GM12872 (cell line): Measurements from ENCODE around the gene DNAH6.

ENCODE experiments used
- CTCF ChIP-seq: IDR thresholded peaks from 3 replicates; pipeline ENCODE4 v1.5.1; 2011; ENCODE audit warnings: low read depth, mild to moderate bottlenecking, low read length, moderate library complexity; ENCODE audit not compliant: insufficient read depth

DNAH6 gene

GRCh38 chr2:84836215-84836614 is 319.9 kb downstream of the DNAH6 start:
- no peak for TF ChIP-seq CTCF

DNA sequence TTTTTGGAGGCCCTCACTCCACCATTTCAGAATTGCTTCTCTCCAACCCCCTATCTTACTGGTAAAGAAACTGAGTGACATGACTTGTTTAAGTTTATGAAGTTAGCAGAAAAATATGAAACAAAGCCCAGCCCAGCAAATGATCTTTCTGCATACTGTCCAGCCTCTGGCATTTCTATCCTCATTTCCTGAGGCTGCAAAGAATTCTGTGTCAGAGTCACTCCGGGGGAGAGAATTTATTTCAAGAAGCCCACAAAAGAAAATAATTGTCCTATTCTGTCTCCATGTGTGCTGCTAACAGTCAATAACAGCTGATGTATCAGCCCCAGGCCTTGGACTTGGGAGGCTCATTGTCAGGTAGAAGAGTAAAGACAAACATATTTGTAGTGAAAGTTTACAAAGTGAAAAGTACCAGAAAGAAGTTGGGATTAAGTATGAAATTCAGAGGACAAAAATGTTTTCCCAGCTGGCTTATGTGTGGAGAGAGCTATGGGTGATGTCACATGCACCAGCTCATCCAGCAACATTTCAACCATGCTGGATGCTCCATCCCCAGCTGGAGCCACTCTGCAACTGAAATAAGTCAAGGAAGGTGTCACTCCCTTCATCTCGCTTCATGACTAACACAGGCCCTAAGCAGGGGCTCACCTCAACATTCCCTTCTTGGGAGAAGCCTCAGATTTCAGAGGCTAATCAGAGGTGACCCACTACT is 322.3 kb downstream of the DNAH6 start:
- TF ChIP-seq CTCF, result no peak

DNA sequence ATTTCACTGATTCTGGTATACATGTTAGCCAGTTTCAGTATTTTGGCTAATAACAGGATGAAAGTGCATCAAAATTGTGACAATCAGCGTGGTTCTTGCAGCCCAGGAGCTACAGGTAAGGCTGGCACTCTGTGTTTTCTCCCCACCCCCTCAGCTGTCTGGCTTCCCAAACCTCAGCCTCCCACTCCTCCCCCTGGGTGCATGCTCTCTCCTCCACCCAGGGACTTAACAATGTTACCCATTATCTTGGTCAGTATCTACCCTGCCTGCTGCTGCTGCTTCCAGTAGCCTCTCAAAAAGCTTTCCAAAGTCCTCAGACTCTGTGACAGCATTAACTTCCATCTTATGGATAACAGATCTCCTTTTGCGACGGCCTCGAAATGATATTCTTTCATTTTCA is 323.6 kb downstream of the DNAH6 start:
- TF ChIP-seq CTCF, result no peak

DNA sequence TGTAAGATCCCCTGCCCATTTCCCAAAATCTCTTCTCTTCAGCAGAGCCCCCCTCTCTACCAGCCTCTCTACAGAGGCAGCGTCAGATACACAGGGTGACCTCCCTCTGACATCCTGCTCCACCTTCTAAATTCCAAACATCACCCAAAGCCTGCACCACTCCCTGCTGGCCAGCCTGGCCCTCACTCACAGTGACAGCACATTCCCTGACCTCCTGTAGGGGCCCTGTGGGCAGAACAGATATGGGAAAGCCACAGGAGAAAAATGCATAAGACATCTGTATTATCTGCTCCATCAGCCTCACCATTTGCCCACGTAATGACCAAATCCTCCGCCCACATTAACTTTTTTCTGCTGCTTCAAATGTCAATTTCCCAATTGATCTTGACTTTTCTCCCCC is 324.0 kb downstream of the DNAH6 start:
- no peak for TF ChIP-seq CTCF

DNA sequence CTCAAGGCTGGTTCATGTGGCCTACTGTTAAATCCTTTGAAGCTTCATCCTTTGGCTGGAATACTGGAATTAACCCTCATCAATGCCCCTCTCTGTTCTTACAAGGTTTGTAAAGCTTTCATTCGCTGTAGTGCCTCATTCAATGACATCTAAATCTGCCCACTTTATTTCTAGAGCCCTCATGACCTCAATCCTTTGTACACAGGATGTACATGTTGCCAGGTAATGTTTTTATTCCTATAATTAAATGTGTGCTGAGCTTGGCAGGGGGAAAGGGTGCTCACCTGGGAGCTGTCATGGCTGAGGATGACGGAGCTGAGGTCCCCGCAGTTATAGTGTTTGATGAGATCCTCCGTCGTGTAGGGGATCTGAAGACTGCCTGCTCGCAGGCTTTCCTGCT is 325.3 kb downstream of the DNAH6 start:
- TF ChIP-seq CTCF, result no peak

GRCh38 chr2:84844141-84844540 is 327.8 kb downstream of the DNAH6 start:
- no peak for TF ChIP-seq CTCF

DNA sequence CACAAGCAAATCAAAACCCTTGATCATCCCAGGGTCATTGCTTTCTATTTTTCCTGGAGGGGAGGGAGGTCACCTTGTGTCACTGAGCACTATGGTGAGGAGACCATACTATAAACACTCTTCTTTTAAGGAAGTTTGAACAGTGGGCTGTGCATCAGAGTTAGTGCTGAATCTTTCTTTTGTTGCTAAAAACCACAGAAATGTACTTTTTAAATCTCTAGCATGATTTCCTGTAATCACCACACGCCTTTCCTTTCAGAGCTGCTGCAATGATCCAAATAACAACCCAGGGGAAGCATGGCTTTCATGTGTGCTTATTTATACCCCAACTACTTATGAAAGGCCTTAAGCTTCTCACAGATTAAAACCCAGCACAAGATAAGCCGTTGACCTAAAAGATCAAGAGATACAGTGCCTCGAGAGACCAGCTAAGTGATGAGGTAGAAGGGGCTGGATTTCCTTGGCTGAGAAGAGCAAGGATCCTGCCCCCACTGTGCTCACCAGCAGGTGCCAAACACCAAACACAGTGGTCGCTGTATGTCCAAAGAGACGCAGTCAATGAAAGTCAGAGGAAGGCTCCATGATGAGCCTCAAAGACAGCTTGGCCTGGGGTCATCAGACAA is 329.9 kb downstream of the DNAH6 start:
- no peak for TF ChIP-seq CTCF
